HG02938 (cell line): ENCODE results near the gene ILKAP.

ENCODE experiments used
- ATAC-seq: cut with Tn5 transposase; IDR thresholded peaks from one replicate; pipeline ENCODE4 v1.9.1; 2021; ENCODE audit warnings: mild to moderate bottlenecking, moderate library complexity; ENCODE audit not compliant: unreplicated experiment

The ILKAP gene

GRCh38 chr2:238125127-238125885, 78.2 kb downstream of the ILKAP start:
- ATAC-seq = no peak

- ATAC-seq = no peak
Measured at GRCh38 chr2:238124488-238125126, 78.9 kb downstream of the ILKAP start.

GRCh38 chr2:238123991-238124470, 79.5 kb downstream of the ILKAP start:
- ATAC-seq = no peak

GRCh38 chr2:238123218-238123971, 80.1 kb downstream of the ILKAP start:
- ATAC-seq = no peak

- ATAC-seq = no peak
Measured at GRCh38 chr2:238122287-238123217, 80.9 kb downstream of the ILKAP start.

GRCh38 chr2:238121511-238122286, 81.8 kb downstream of the ILKAP start:
- no peak for ATAC-seq

GRCh38 chr2:238120463-238121298, 82.8 kb downstream of the ILKAP start:
- no peak for ATAC-seq
